ENCODE results near the gene CACNA1I. TPM values are rescaled to one million over a fixed set of nuclear protein-coding genes. Genes with fewer than 3 reads are reported as not detected.

Gene CACNA1I
- total and polyA plus RNA-seq, 2 of the 8 experiments (the other 6 are each of a cell fraction or from before 2014, with no cell fraction given), result 0.77 to 1.2 TPM

GRCh38 chr22:39630721-39631120 lies 60.2 kb downstream of the CACNA1I start (continued):
- TF ChIP-seq ATF3 (IDR thresholded peaks at IDR 0.05; ENCODE audit: insufficient read depth, low read depth, low read length), result no peak
- TF ChIP-seq JUND (IDR thresholded peaks at IDR 0.05; ENCODE audit: low read length), result no peak
- no peak for TF ChIP-seq SIX5 (IDR thresholded peaks at IDR 0.05; ENCODE audit: low read depth, low read length)
- TF ChIP-seq BRCA1 (IDR thresholded peaks at IDR 0.05; ENCODE audit: low read depth, low read length), result no peak
- no peak for TF ChIP-seq ZNF274 (IDR thresholded peaks at IDR 0.05; ENCODE audit: borderline replicate concordance, extremely low read depth, low read length)
- no peak for TF ChIP-seq MAX (IDR thresholded peaks at IDR 0.05)
- TF ChIP-seq YY1 (IDR thresholded peaks at IDR 0.05; ENCODE audit: low read depth, low read length), result no peak
- TF ChIP-seq HDAC2 (IDR thresholded peaks at IDR 0.05; ENCODE audit: borderline replicate concordance in 1 of 2, low read depth in 2 of 2, low read length in 2 of 2), result no peak
- no peak for TF ChIP-seq EP300 (IDR thresholded peaks at IDR 0.05; ENCODE audit: borderline replicate concordance in 1 of 2, low read depth in 2 of 2, low read length in 2 of 2)
